HepG2 (cell line): Measurements from ENCODE around the gene STRN4. TPM values are rescaled to one million over a fixed set of nuclear protein-coding genes. Genes with fewer than 3 reads are reported as not detected.
A peak's percentile ranks its signal among the peaks of the same experiment; 100 is the strongest.

Source experiments
- AGO2 ChIP-seq: fragments of 200-400 bp; formaldehyde crosslinking; optimal IDR thresholded peaks from 2 replicates; pipeline ENCODE3; 2017; ENCODE audit warnings: mild to moderate bottlenecking, low read depth, low read length, moderate library complexity
- CHD4 ChIP-seq: fragments of 200-600 bp; sonication (generic); IDR thresholded peaks from 2 replicates; pipeline ENCODE4 v1.7.0; 2017; ENCODE audit warnings: mild to moderate bottlenecking, low read length, borderline replicate concordance
- ELF4 ChIP-seq: sonication (generic); formaldehyde crosslinking; IDR thresholded peaks from 2 replicates; pipeline ENCODE4 v1.5.0; 2020; ENCODE audit warnings: missing genetic modification reagents, mild to moderate bottlenecking, moderate library complexity, borderline replicate concordance
- ETV5 ChIP-seq: IDR thresholded peaks from 2 replicates; pipeline ENCODE4 v1.6.1; 2018; ENCODE audit warnings: missing biosample characterization, missing genetic modification reagents, inconsistent platforms, borderline replicate concordance
- FOXP4 ChIP-seq: sonication (generic); formaldehyde crosslinking; IDR thresholded peaks from 2 replicates; pipeline ENCODE4 v1.4.0; 2020; ENCODE audit warnings: missing genetic modification reagents
- GATA4 ChIP-seq: sonication (generic); IDR thresholded peaks from 2 replicates; pipeline ENCODE4 v1.6.1; 2016; ENCODE audit warnings: antibody characterized with exemption, low read depth, borderline replicate concordance
- JDP2 ChIP-seq: sonication (generic); formaldehyde crosslinking; IDR thresholded peaks from 2 replicates; pipeline ENCODE4 v1.8.1; 2022; ENCODE audit warnings: missing genetic modification reagents, borderline replicate concordance
- KAT7 ChIP-seq: IDR thresholded peaks from 2 replicates; pipeline ENCODE4 v1.6.1; 2018; ENCODE audit warnings: borderline replicate concordance, missing compliant biosample characterization
- NCOA1 ChIP-seq: sonication (generic); formaldehyde crosslinking; IDR thresholded peaks from 2 replicates; pipeline ENCODE4 v1.9.0; 2021; ENCODE audit warnings: missing genetic modification reagents
- NFE2 ChIP-seq: sonication (generic); formaldehyde crosslinking; IDR thresholded peaks from 2 replicates; pipeline ENCODE4 v1.4.0; 2020; ENCODE audit warnings: missing genetic modification reagents
- RAD51 ChIP-seq: fragments of 450-650 bp; IDR thresholded peaks from 2 replicates; pipeline ENCODE4 v1.6.1; 2016; ENCODE audit warnings: borderline replicate concordance
- RBM39 ChIP-seq: fragments of 200-400 bp; formaldehyde crosslinking; IDR thresholded peaks from one replicate; pipeline ENCODE4 v1.6.1; 2018; ENCODE audit warnings: antibody characterized with exemption, mild to moderate bottlenecking, low read depth, low read length; ENCODE audit not compliant: poor library complexity, severe bottlenecking
- SALL1 ChIP-seq: sonication (generic); formaldehyde crosslinking; IDR thresholded peaks from 2 replicates; pipeline ENCODE4 v1.8.0; 2022; ENCODE audit warnings: mild to moderate bottlenecking, missing genetic modification reagents
- ZBTB3 ChIP-seq: sonication (generic); formaldehyde crosslinking; IDR thresholded peaks from 2 replicates; pipeline ENCODE4 v1.4.0; 2020; ENCODE audit warnings: low read depth, mild to moderate bottlenecking, moderate library complexity, missing genetic modification reagents, borderline replicate concordance
- ZNF225 ChIP-seq: sonication (generic); formaldehyde crosslinking; IDR thresholded peaks from 2 replicates; pipeline ENCODE4 v1.4.0; 2020; ENCODE audit warnings: mild to moderate bottlenecking, missing genetic modification reagents
- ZNF383 ChIP-seq: sonication (generic); formaldehyde crosslinking; IDR thresholded peaks from 2 replicates; pipeline ENCODE4 v1.4.0; 2020; ENCODE audit warnings: missing genetic modification reagents, mild to moderate bottlenecking, borderline replicate concordance
- ZNF430 ChIP-seq: sonication (generic); formaldehyde crosslinking; IDR thresholded peaks from 2 replicates; pipeline ENCODE4 v1.9.0; 2021; ENCODE audit warnings: mild to moderate bottlenecking, missing genetic modification reagents
- ZNF589 ChIP-seq: sonication (generic); formaldehyde crosslinking; conservative IDR thresholded peaks from 2 replicates; pipeline ENCODE4 v1.8.0; 2022; ENCODE audit warnings: mild to moderate bottlenecking, moderate library complexity, missing genetic modification reagents
- ZNF615 ChIP-seq: sonication (generic); formaldehyde crosslinking; IDR thresholded peaks from 2 replicates; pipeline ENCODE4 v1.5.0; 2020; ENCODE audit warnings: mild to moderate bottlenecking, missing genetic modification reagents, borderline replicate concordance
- ZNF709 ChIP-seq: sonication (generic); formaldehyde crosslinking; IDR thresholded peaks from 2 replicates; pipeline ENCODE4 v1.5.0; 2020; ENCODE audit warnings: mild to moderate bottlenecking, missing genetic modification reagents
- ZNF839 ChIP-seq: sonication (generic); formaldehyde crosslinking; IDR thresholded peaks from 2 replicates; pipeline ENCODE4 v1.4.0; 2020; ENCODE audit warnings: missing genetic modification reagents, mild to moderate bottlenecking, borderline replicate concordance
- ZSCAN30 ChIP-seq: sonication (generic); formaldehyde crosslinking; IDR thresholded peaks from 2 replicates; pipeline ENCODE4 v1.5.0; 2020; ENCODE audit warnings: mild to moderate bottlenecking, missing genetic modification reagents
- ZSCAN31 ChIP-seq: sonication (generic); formaldehyde crosslinking; IDR thresholded peaks from 2 replicates; pipeline ENCODE4 v1.5.0; 2020; ENCODE audit warnings: low read depth, mild to moderate bottlenecking, missing genetic modification reagents
- polyA plus RNA-seq, 8 experiments: library from polyadenylated mRNA; depleted of rRNA in 3 of 8; stranded (reverse) in 7 of 8; unstranded in 1 of 8; fragments of >200 nt; fragmentation: Illumina TruSeq in 4 of 8; extraction: Trizol in 4 of 8; gene quantifications; 2 replicates each; pipeline versions ENCODE4 v1.2.1 to v1.2.3, GENCODE V29; 2011 to 2016; ENCODE audit warnings: low read depth in 4 of 8, missing spikeins in 1 of 8, mixed read lengths in 1 of 8; ENCODE audit not compliant: insufficient read depth in 1 of 8
- total RNA-seq, 5 experiments: library from RNA; depleted of rRNA; stranded (reverse); fragments of >200 nt; fragmentation: Illumina TruSeq; extraction: Trizol; gene quantifications; 2 replicates each; pipeline ENCODE4 v1.2.3, GENCODE V29; 2016; ENCODE audit warnings: low read depth in 1 of 5
- TF ChIP-seq, protein P1 (sequence below): sonication (generic); formaldehyde crosslinking; IDR thresholded peaks from 2 replicates; pipeline ENCODE4 v1.4.0; 2020; ENCODE audit warnings: mild to moderate bottlenecking, missing genetic modification reagents, borderline replicate concordance
- TF ChIP-seq, protein P2 (sequence below): sonication (generic); formaldehyde crosslinking; IDR thresholded peaks from 2 replicates; pipeline ENCODE4 v1.5.0; 2020; ENCODE audit warnings: mild to moderate bottlenecking, low read depth, missing genetic modification reagents, borderline replicate concordance

Gene STRN4
- total and polyA plus RNA-seq, 2 of the 13 experiments (the other 11 are each of a cell fraction or from before 2014, with no cell fraction given), result 43.1 to 57.3 TPM

- TF ChIP-seq ZSCAN31 (0 out of 2 replicates have a peak, but pooled peaks have one; percentile 24), SALL1 (peak; percentile 55), ZNF225 (no peak; the same call in 1 of the 2 replicates), JDP2 (CRISPR knock-in tag) (no peak), CHD4 (no peak), ZBTB3 (CRISPR knock-in tag) (no peak; the same call in 1 of the 2 replicates), ELF4 (CRISPR knock-in tag) (no peak), RBM39 (peak; percentile 32), NFE2 (no peak), ZNF709 (CRISPR knock-in tag) (peak; percentile 77; the same call in 1 of the 2 replicates), KAT7 (CRISPR knock-in tag) (peak; percentile 26), ZSCAN30 (CRISPR knock-in tag) (0 out of 2 replicates have a peak, but pooled peaks have one; percentile 53), ZNF589 (CRISPR knock-in tag) (0 out of 2 replicates have a peak, but pooled peaks have one; percentile 48), RAD51 (peak; percentile 52; the same call in 1 of the 2 replicates), ETV5 (CRISPR knock-in tag) (0 out of 2 replicates have a peak, but pooled peaks have one; percentile 9), AGO2 (peak; percentile 91), NCOA1 (CRISPR knock-in tag) (no peak), ZNF383 (CRISPR knock-in tag) (no peak), ZNF839 (0 out of 2 replicates have a peak, but pooled peaks have one; percentile 39), GATA4 (no peak), FOXP4 (peak; percentile 20; the same call in 1 of the 2 replicates), ZNF615 (CRISPR knock-in tag) (0 out of 2 replicates have a peak, but pooled peaks have one; percentile 78), ZNF430 (peak; percentile 26; the same call in 1 of the 2 replicates)
- TF ChIP-seq, protein P1, sequence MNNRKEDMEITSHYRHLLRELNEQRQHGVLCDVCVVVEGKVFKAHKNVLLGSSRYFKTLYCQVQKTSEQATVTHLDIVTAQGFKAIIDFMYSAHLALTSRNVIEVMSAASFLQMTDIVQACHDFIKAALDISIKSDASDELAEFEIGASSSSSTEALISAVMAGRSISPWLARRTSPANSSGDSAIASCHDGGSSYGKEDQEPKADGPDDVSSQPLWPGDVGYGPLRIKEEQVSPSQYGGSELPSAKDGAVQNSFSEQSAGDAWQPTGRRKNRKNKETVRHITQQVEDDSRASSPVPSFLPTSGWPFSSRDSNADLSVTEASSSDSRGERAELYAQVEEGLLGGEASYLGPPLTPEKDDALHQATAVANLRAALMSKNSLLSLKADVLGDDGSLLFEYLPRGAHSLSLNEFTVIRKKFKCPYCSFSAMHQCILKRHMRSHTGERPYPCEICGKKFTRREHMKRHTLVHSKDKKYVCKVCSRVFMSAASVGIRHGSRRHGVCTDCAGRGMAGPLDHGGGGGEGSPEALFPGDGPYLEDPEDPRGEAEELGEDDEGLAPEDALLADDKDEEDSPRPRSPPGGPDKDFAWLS (CRISPR knock-in tag), result no peak
- TF ChIP-seq, protein P2, sequence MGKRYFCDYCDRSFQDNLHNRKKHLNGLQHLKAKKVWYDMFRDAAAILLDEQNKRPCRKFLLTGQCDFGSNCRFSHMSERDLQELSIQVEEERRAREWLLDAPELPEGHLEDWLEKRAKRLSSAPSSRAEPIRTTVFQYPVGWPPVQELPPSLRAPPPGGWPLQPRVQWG (CRISPR knock-in tag), result no peak
Observed at GRCh38 chr19:46787331-46788261, 41.3 kb upstream of the STRN4 start (continued).
